ENCODE results near the gene PPOX. TPM values are rescaled to one million over a fixed set of nuclear protein-coding genes. Genes with fewer than 3 reads are reported as not detected.

PPOX gene
- total and polyA plus RNA-seq, 4 donors, result 16.3 to 126 (median 24.0) TPM

DNA sequence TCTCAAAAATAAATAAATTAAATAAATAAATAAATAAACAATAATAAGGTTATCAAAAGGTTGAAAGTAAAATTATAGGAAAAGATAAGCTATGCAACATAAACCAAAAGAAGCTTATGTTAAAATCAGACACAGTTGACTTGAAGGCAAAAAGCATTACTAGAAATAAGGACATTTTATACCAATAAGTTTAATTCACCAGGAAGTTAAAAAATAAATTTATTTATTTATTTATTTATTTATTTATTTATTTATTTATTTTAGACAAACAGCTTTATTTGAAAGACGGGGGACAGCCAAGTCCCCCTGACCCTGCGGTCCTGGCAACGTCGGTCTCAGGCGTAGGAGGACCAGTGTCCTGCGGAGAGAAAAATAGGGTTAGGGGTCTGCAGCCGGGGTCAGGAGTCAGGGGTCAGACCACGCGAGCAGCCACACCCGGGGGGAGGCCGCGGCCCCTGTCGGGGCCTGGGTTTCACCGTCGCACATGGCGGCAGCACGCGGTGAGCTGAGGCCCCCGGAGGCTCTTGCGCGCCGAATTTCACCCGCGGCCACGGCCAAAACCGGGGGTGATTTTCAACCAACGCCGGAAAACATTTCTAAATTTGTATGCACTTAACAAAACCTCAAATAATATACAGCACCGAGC lies 25.3 kb upstream of the PPOX start:
- ATAC-seq (ENCODE audit: low FRiP score) (no peak), DNase-seq (no peak)
- Histone ChIP-seq H3K27me3 (ENCODE audit: control insufficient read depth in 1 of 2, insufficient read depth in 2 of 2, low read length in 1 of 2) (no peaks in the 10 kb centered on the region), H3K4me1 (ENCODE audit: control insufficient read depth in 1 of 2, insufficient read depth in 2 of 2, low read length in 2 of 2) (no peaks in the 10 kb centered on the region), H3K27ac (ENCODE audit: low read depth in 1 of 2, low read length in 2 of 2) (no peak overlapping the region), H3K4me3 (ENCODE audit: low read length in 2 of 2) (no peak overlapping the region), H3K36me3 (ENCODE audit: control insufficient read depth in 1 of 2, insufficient read depth in 2 of 2, low read length in 1 of 2) (no peaks in the 10 kb centered on the region), H3K9me3 (ENCODE audit: control insufficient read depth, low read length) (no peaks in the 10 kb centered on the region)
- intact Hi-C loops (cut with DNase I), result no loop called here
- 92 to 94% methylated on average over 29 of the region's 29 CpGs for WGBS, 2 donors

- no peaks in the 10 kb centered on the region for H3K4me1 ChIP-seq (ENCODE audit: control insufficient read depth in 1 of 2, insufficient read depth in 2 of 2, low read length in 2 of 2)
- H3K36me3 ChIP-seq (ENCODE audit: control insufficient read depth in 1 of 2, insufficient read depth in 2 of 2, low read length in 1 of 2), result no peaks in the 10 kb centered on the region
- intact Hi-C loops (cut with DNase I), result no loop called here
- H3K27me3 ChIP-seq (ENCODE audit: control insufficient read depth in 1 of 2, insufficient read depth in 2 of 2, low read length in 1 of 2), result no peaks in the 10 kb centered on the region
- no peaks in the 10 kb centered on the region for H3K9me3 ChIP-seq (ENCODE audit: control insufficient read depth, low read length)
- H3K4me3 ChIP-seq (ENCODE audit: low read length in 2 of 2), result no peak overlapping the region
- ATAC-seq (ENCODE audit: low FRiP score) (no peak), DNase-seq (no peak)
- WGBS, 2 donors, result 71 to 78% methylated on average over 3 of the region's 3 CpGs
- no peak overlapping the region for H3K27ac ChIP-seq (ENCODE audit: low read depth in 1 of 2, low read length in 2 of 2)
Observed at GRCh38 chr1:161145832-161146231, 20.4 kb upstream of the PPOX start.

DNA sequence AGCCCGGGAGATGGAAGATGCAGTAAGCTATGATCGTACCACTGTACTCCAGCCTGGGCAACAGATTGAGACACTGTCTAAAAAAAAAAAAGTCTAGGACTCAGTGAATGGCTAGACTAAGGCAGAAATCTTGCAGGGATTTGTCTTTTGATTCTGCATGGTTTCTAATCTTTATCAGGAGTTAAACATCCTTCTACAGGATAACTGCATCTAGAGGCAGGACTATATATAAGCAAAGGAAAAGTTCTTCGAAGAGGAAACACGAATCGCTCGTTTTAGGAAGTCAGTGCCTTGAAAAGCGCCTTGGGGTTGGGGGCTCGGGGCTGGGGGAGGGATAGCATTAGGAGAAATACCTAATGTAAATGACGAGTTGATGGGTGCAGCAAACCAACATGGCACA lies 13.1 kb upstream of the PPOX start:
- H3K4me3 ChIP-seq (ENCODE audit: low read length in 2 of 2), result peak overlapping the region; percentile 70 to 76
- H3K36me3 ChIP-seq (ENCODE audit: control insufficient read depth in 1 of 2, insufficient read depth in 2 of 2, low read length in 1 of 2), result no peaks in the 10 kb centered on the region
- no peaks in the 10 kb centered on the region for H3K27me3 ChIP-seq (ENCODE audit: control insufficient read depth in 1 of 2, insufficient read depth in 2 of 2, low read length in 1 of 2)
- ATAC-seq (ENCODE audit: low FRiP score) (no peak), DNase-seq (no peak)
- intact Hi-C loops (cut with DNase I), result loop anchor here in 1 of 2 donors (2.0 kb wide), 1 partner anchor 20 kb away; the partner anchor contains the start of gene DEDD
- no peaks in the 10 kb centered on the region for H3K9me3 ChIP-seq (ENCODE audit: control insufficient read depth, low read length)
- H3K27ac ChIP-seq (ENCODE audit: low read depth in 1 of 2, low read length in 2 of 2), result peak overlapping the region in 1 of 2 donors; percentile 57
- 15 to 18% methylated on average over 9 of the region's 9 CpGs for WGBS, 2 donors
- peaks cover 0 to 1% of the 10 kb centered on the region in 2 donors for H3K4me1 ChIP-seq (ENCODE audit: control insufficient read depth in 1 of 2, insufficient read depth in 2 of 2, low read length in 2 of 2)

- H3K4me3 ChIP-seq (ENCODE audit: low read length in 2 of 2), result peak within 1 kb of the TSS; percentile 70 to 76
- 0 to 1% methylated on average over 33 of the region's 33 CpGs for WGBS, 2 donors
- H3K27ac ChIP-seq (ENCODE audit: low read depth in 1 of 2, low read length in 2 of 2), result peak within 1 kb of the TSS; percentile 57 to 86
- peaks cover 0 to 1% of the 10 kb centered on the region in 2 donors for H3K4me1 ChIP-seq (ENCODE audit: control insufficient read depth in 1 of 2, insufficient read depth in 2 of 2, low read length in 2 of 2)
- H3K27me3 ChIP-seq (ENCODE audit: control insufficient read depth in 1 of 2, insufficient read depth in 2 of 2, low read length in 1 of 2), result no peaks in the 10 kb centered on the region
- intact Hi-C loops (cut with DNase I), result loop anchor here in 1 of 2 donors (2.0 kb wide), 1 partner anchor 21 kb away; the partner anchor contains the start of gene DEDD
- DNase-seq, result peak; percentile 89 to 90
- H3K9me3 ChIP-seq (ENCODE audit: control insufficient read depth, low read length), result no peaks in the 10 kb centered on the region
- no peaks in the 10 kb centered on the region for H3K36me3 ChIP-seq (ENCODE audit: control insufficient read depth in 1 of 2, insufficient read depth in 2 of 2, low read length in 1 of 2)
- peak; percentile 95 for ATAC-seq (ENCODE audit: low FRiP score)
Observed at GRCh38 chr1:161153682-161154337, 12.4 kb upstream of the PPOX start, which contains the start of gene UFC1. TSS of gene UFC1 (plus strand) at chr1:161153978. CDS start at chr1:161153998, 20 bp downstream.

DNA sequence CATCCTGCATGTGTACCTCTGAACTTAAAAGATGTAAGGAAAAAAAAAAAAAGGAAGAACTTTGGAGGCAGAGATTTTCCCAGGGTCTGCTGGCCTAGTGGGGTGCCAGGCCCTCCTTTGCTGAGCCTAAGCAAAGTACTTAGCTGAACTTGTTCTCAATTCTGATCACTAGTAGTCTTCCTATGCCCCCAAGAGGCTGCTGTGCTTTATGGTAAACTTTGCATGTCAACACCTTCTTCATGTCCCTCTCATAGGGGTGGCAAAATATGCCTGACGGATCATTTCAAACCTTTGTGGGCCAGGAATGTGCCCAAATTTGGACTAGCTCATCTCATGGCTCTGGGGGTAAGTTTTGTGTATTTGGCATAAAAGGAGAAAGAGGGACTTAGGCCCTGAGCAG lies 8.4 kb upstream of the PPOX start:
- WGBS, 2 donors, result 84 to 96% methylated on average over 1 of the region's 1 CpG
- Histone ChIP-seq H3K9me3 (ENCODE audit: control insufficient read depth, low read length) (no peaks in the 10 kb centered on the region), H3K27me3 (ENCODE audit: control insufficient read depth in 1 of 2, insufficient read depth in 2 of 2, low read length in 1 of 2) (no peaks in the 10 kb centered on the region), H3K36me3 (ENCODE audit: control insufficient read depth in 1 of 2, insufficient read depth in 2 of 2, low read length in 1 of 2) (no peaks in the 10 kb centered on the region), H3K27ac (ENCODE audit: low read depth in 1 of 2, low read length in 2 of 2) (no peak overlapping the region), H3K4me3 (ENCODE audit: low read length in 2 of 2) (no peak overlapping the region), H3K4me1 (ENCODE audit: control insufficient read depth in 1 of 2, insufficient read depth in 2 of 2, low read length in 2 of 2) (peaks cover 0 to 1% of the 10 kb centered on the region in 2 donors)
- ATAC-seq (ENCODE audit: low FRiP score), result no peak
- peak in 1 of 2 donors; percentile 2 for DNase-seq
- intact Hi-C loops (cut with DNase I), result loop anchor here in 1 of 2 donors (2.0 kb wide), 1 partner anchor 25 kb away; the partner anchor contains the start of gene DEDD

- intact Hi-C loops (cut with DNase I), result loop anchor here in 1 of 2 donors (2.0 kb wide), 1 partner anchor 26 kb away; the partner anchor contains the start of gene DEDD
- H3K27ac ChIP-seq (ENCODE audit: low read depth in 1 of 2, low read length in 2 of 2), result peak overlapping the region in 1 of 2 donors; percentile 82
- ATAC-seq (ENCODE audit: low FRiP score) (no peak), DNase-seq (peak in 1 of 2 donors; percentile 8)
- 73% methylated on average over 9 of the region's 9 CpGs for WGBS, 2 donors
- H3K36me3 ChIP-seq (ENCODE audit: control insufficient read depth in 1 of 2, insufficient read depth in 2 of 2, low read length in 1 of 2), result no peaks in the 10 kb centered on the region
- H3K4me1 ChIP-seq (ENCODE audit: control insufficient read depth in 1 of 2, insufficient read depth in 2 of 2, low read length in 2 of 2), result peaks cover 0 to 1% of the 10 kb centered on the region in 2 donors
- H3K9me3 ChIP-seq (ENCODE audit: control insufficient read depth, low read length), result no peaks in the 10 kb centered on the region
- H3K27me3 ChIP-seq (ENCODE audit: control insufficient read depth in 1 of 2, insufficient read depth in 2 of 2, low read length in 1 of 2), result no peaks in the 10 kb centered on the region
- H3K4me3 ChIP-seq (ENCODE audit: low read length in 2 of 2), result peak overlapping the region in 1 of 2 donors; percentile 61
Observed at GRCh38 chr1:161158316-161159010, 7.8 kb upstream of the PPOX start.

DNA sequence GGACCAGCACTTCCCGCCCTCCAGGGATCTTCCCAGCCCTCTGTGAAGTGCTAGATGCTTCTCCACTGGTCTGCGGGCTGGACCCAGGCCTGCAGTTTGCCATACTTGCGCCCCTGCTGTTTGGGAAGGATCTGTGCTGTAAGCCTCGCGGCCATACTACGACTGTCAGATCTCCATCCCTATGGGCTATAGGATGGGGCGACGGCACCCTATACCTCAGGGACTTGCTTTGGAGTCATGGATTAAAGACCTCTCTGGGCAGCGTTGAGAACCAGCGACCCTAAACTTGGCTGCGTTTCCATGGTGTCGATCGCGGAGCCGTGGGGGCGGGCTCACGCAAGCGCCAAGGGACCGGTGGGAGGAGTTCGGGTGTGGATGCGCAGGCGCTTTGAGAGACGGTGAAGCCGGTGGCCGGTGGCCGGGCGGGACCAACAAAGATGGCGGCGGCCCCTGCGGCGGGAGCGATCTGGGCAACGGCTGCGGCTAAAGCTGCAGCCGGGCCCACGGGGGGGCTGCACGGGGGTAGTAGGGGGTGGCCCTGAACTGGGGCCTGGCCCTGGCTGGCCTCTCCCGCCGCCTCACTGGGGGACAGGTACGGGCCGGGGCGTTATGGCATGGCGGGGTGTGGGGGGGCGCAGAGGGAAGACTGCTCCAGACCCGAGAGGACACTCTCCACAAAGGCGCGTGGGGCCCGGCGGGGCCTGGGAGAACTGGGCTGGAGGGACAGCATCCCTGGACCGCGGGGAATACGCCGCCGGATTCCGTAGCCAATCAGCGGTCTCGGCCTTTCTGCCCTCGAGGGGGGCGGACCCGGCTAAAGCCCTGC lies 6.9 kb upstream of the PPOX start, which contains the start of gene USP21:
Gene USP21 (plus strand): TSS at position 414 of the 826 bp plus-strand sequence. CDS start 1,141 bp downstream, outside the sequence.
- Histone ChIP-seq H3K9me3 (ENCODE audit: control insufficient read depth, low read length) (no peaks in the 10 kb centered on the region), H3K4me1 (ENCODE audit: control insufficient read depth in 1 of 2, insufficient read depth in 2 of 2, low read length in 2 of 2) (peaks cover 0 to 1% of the 10 kb centered on the region in 2 donors), H3K36me3 (ENCODE audit: control insufficient read depth in 1 of 2, insufficient read depth in 2 of 2, low read length in 1 of 2) (no peaks in the 10 kb centered on the region), H3K4me3 (ENCODE audit: low read length in 2 of 2) (peak within 1 kb of the TSS; percentile 23 to 61), H3K27ac (ENCODE audit: low read depth in 1 of 2, low read length in 2 of 2) (peak within 1 kb of the TSS in 1 of 2 donors; percentile 82), H3K27me3 (ENCODE audit: control insufficient read depth in 1 of 2, insufficient read depth in 2 of 2, low read length in 1 of 2) (no peaks in the 10 kb centered on the region)
- DNase-seq (peak; percentile 96 to 98), ATAC-seq (ENCODE audit: low FRiP score) (peak; percentile 97)
- intact Hi-C loops (cut with DNase I), result loop anchor here in 1 of 2 donors (2.0 kb wide), 1 partner anchor 26 kb away; the partner anchor contains the start of gene DEDD
- 1% methylated on average over 59 to 60 of the region's 60 CpGs for WGBS, 2 donors

- Histone ChIP-seq H3K27me3 (ENCODE audit: control insufficient read depth in 1 of 2, insufficient read depth in 2 of 2, low read length in 1 of 2) (no peaks in the 10 kb centered on the region), H3K27ac (ENCODE audit: low read depth in 1 of 2, low read length in 2 of 2) (no peak overlapping the region), H3K4me3 (ENCODE audit: low read length in 2 of 2) (peak overlapping the region; percentile 23 to 61), H3K9me3 (ENCODE audit: control insufficient read depth, low read length) (no peaks in the 10 kb centered on the region), H3K4me1 (ENCODE audit: control insufficient read depth in 1 of 2, insufficient read depth in 2 of 2, low read length in 2 of 2) (no peaks in the 10 kb centered on the region), H3K36me3 (ENCODE audit: control insufficient read depth in 1 of 2, insufficient read depth in 2 of 2, low read length in 1 of 2) (no peaks in the 10 kb centered on the region)
- intact Hi-C loops (cut with DNase I), result loop anchor here in 1 of 2 donors (2.0 kb wide), 1 partner anchor 27 kb away; the partner anchor contains the start of gene DEDD
- 2 to 3% methylated on average over 11 of the region's 11 CpGs for WGBS, 2 donors
- ATAC-seq (ENCODE audit: low FRiP score), result no peak
- no peak for DNase-seq
Observed at GRCh38 chr1:161159913-161160243, 6.3 kb upstream of the PPOX start.

Data from aorta (tissue), 5 donors.